BE2C (cell line): ENCODE results near the gene ACAD11.
"Not testable (repeated sequence)": the region's sequence is repeated elsewhere in the genome, so short reads cannot be mapped to it uniquely, and the experiment has no call there.

Experiments
- DNase-seq: peaks from one replicate; pipeline ENCODE4 v3.0.0-alpha.2; 2020
- H3K27me3 ChIP-seq: fragments of 250-450 bp; sonication (Bioruptor Pico); 2 replicates; pipeline ENCODE4 v1.5.1; 2020; ENCODE audit warnings: mild to moderate bottlenecking
- H3K36me3 ChIP-seq: fragments of 250-450 bp; sonication (Bioruptor Pico); 2 replicates; pipeline ENCODE4 v1.5.1; 2020; ENCODE audit warnings: mild to moderate bottlenecking
- H3K4me1 ChIP-seq: fragments of 250-450 bp; sonication (Bioruptor Pico); 2 replicates; pipeline ENCODE4 v1.5.1; 2020
- H3K4me3 ChIP-seq: 2 replicates; pipeline ENCODE4 v1.5.1; 2011; ENCODE audit warnings: low read depth, low read length
- H3K9me3 ChIP-seq: fragments of 250-450 bp; sonication (Bioruptor Pico); 2 replicates; pipeline ENCODE4 v1.5.1; 2020
- TF ChIP-seq, protein P1 (sequence below): IDR thresholded peaks from 2 replicates; pipeline ENCODE4 v1.5.1; 2012; ENCODE audit warnings: mild to moderate bottlenecking, low read depth, low read length

Gene ACAD11

DNA sequence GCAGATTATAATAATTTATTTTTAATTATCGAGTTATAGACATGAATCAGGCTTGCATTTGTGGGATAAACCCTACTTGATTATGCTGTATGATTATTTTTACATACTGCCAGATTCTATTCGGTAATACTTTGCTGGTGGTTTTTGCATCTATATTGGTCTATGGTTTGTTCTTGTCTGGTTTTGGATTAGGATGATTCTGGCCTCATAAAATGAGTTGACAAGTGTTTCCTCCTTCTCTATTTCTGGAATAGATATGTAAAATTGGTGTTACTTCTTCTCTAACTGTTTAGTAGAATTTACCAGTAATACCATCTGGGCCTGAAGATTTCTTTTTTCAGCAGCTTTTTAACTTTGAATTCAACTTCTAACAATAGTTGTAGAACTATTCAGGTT lies 95.5 kb downstream of the ACAD11 start:
- no peaks in the 10 kb centered on the region for H3K27me3 ChIP-seq
- no peaks in the 10 kb centered on the region for H3K9me3 ChIP-seq
- H3K36me3 ChIP-seq = no peaks in the 10 kb centered on the region
- TF ChIP-seq, protein P1, sequence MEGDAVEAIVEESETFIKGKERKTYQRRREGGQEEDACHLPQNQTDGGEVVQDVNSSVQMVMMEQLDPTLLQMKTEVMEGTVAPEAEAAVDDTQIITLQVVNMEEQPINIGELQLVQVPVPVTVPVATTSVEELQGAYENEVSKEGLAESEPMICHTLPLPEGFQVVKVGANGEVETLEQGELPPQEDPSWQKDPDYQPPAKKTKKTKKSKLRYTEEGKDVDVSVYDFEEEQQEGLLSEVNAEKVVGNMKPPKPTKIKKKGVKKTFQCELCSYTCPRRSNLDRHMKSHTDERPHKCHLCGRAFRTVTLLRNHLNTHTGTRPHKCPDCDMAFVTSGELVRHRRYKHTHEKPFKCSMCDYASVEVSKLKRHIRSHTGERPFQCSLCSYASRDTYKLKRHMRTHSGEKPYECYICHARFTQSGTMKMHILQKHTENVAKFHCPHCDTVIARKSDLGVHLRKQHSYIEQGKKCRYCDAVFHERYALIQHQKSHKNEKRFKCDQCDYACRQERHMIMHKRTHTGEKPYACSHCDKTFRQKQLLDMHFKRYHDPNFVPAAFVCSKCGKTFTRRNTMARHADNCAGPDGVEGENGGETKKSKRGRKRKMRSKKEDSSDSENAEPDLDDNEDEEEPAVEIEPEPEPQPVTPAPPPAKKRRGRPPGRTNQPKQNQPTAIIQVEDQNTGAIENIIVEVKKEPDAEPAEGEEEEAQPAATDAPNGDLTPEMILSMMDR = no peak
- no peaks in the 10 kb centered on the region for H3K4me1 ChIP-seq
- DNase-seq = no peak
- no peak overlapping the region for H3K4me3 ChIP-seq

DNA sequence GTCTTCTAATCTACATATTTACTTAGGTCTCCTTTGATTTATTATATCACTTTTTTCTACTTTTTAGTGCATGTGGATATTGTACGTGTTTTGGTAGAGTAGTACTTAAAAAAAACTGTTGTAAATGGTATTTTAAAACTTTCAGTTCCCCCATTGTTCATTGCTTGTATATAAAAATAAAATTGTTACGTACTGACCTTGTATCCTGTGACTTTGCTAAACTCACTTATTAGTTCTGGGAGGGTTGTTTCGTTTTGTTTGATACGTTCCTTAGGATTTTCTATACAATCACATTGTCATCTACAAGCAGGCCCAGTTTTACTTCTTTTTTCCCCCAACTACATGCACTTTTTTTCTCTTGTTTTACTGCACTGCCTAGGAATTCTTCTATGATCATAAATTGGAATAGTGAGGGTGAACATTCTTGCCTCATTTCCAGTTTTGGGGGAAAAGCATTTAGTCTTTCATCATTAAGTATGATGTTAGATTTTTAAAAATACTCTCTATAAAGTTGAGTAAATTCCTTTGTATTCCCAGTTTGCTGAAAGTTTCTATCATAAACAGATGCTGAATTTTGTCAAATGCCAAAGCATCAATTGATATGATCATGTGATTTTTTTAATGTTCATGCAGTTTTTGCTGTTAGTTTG lies 96.1 kb downstream of the ACAD11 start:
- Histone ChIP-seq H3K4me1 (no peaks in the 10 kb centered on the region), H3K36me3 (no peaks in the 10 kb centered on the region), H3K27me3 (no peaks in the 10 kb centered on the region), H3K4me3 (no peak overlapping the region), H3K9me3 (no peaks in the 10 kb centered on the region)
- TF ChIP-seq, protein P1 = no peak
- DNase-seq = no peak

DNA sequence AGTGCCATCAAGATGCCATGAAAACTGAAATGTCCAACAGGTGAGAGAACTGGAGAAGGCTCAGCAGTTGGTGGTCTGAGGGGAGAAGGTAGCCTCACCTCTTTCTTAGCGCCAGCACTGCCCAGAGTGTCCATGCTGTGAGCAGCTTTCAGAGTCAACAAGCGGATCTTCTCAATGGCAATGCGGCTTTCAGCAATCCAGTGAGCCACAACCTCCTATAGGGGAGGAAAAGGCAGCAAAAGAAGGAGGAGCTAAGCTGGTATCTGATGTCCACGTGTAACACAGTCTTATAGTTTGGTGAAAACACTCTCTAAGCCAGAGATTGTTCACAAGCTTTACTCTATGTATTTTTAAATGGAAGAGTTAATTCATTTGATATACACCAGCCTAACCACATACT lies 98.6 kb downstream of the ACAD11 start:
- H3K4me3 ChIP-seq = no peak overlapping the region
- no peaks in the 10 kb centered on the region for H3K27me3 ChIP-seq
- no peaks in the 10 kb centered on the region for H3K4me1 ChIP-seq
- no peak for DNase-seq
- TF ChIP-seq, protein P1 = no peak
- no peaks in the 10 kb centered on the region for H3K9me3 ChIP-seq
- no peaks in the 10 kb centered on the region for H3K36me3 ChIP-seq

DNA sequence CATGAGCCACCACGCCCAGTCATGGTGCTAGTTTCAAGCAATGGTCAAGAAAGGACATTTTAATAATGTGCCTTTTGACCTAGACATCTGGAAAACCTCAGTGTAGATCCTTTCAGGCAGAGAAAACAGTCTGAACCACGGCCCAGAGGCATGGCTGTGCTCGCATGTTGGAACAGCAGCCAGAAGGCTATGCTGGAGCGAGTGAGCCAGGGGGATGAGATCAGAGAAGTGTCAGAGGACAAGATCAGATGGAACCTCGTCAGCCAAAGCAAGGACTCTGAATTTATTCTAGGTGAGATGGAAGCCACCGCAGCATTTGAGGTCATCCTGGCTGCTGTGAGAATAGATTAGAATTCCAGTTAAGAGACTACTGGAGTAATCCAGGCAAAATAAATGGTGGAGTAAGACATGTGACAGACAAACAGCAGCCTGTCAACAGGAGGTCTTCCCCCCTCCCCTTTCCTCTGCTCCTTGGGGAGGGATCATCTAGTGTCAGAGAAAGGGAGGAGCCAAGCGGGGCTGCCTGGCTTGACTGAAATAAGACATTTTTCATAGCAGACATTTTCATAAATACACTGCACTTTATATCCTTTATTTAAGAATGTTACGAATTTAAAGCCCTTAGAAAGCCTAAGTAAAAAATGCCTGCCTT lies 103.0 kb downstream of the ACAD11 start:
- H3K36me3 ChIP-seq = no peaks in the 10 kb centered on the region
- TF ChIP-seq, protein P1 = no peak
- DNase-seq = no peak
- no peaks in the 10 kb centered on the region for H3K4me1 ChIP-seq
- H3K9me3 ChIP-seq = no peaks in the 10 kb centered on the region
- no peaks in the 10 kb centered on the region for H3K27me3 ChIP-seq
- no peak overlapping the region for H3K4me3 ChIP-seq

DNA sequence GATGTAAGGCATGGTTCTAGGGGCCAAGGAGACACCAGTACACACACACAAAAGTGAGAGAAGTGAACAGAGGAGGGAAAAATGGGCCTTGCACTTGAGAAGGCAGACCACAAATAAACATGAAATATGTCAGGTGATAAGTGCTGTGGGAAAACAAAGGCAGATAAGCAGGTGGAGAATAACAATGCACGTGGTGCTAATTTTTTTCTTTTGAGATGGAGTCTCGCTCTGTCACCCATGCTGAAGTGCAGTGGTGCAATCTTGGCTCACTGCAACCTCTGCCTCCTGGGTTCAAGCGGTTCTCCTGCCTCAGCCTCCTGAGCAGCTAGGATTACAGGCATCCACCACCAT lies 103.6 kb downstream of the ACAD11 start:
- not testable (repeated sequence) for H3K4me3 ChIP-seq, DNase-seq, H3K4me1 ChIP-seq, H3K36me3 ChIP-seq, H3K9me3 ChIP-seq, H3K27me3 ChIP-seq

DNA sequence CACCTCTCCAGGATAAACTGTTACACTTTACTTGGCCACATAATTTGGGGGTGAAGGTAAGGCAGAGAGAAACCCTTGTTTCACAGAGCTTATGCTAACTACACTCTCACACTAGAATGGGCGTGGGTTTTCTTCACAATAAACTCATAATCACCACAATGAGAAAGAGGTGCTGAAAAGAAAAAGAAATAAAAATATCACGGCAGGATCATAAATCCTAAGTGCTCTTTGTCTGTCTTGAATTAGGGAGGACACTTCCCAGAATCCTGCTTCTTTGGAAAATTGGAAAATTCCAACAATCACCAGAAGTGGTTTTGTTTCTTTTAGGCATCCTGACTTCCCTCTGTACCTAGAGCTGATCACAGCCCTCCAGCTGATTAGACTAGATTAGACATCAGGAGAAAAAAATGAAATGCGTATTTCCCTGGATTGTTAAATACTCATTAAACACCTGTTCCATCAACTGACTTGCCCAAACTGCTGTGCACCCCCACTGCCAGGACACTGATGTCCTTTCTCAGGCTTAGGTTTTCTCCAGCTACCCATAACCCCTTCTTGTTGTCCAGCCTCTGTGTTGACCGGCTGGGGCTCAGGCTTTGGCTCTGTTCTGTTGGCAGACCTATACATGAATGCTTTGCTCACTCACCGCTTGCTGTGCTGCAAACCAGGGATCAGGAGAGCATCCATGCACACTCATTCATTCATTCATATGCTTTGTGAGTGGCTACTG lies 104.1 kb downstream of the ACAD11 start:
- DNase-seq = no peak
- no peaks in the 10 kb centered on the region for H3K36me3 ChIP-seq
- H3K4me3 ChIP-seq = no peak overlapping the region
- TF ChIP-seq, protein P1 = no peak
- H3K4me1 ChIP-seq = no peaks in the 10 kb centered on the region
- H3K9me3 ChIP-seq = no peaks in the 10 kb centered on the region
- no peaks in the 10 kb centered on the region for H3K27me3 ChIP-seq
